NB4 (cell line): Measurements from ENCODE around the gene EPHA4.

Experiments
- MYC ChIP-seq: IDR thresholded peaks from 2 replicates; pipeline ENCODE4 v1.6.1; 2011; ENCODE audit warnings: low read depth, low read length
- POLR2A ChIP-seq: IDR thresholded peaks from 2 replicates; pipeline ENCODE4 v1.6.1; 2011; ENCODE audit warnings: mild to moderate bottlenecking; ENCODE audit not compliant: insufficient read length; ENCODE audit errors: extremely low read depth
- TF ChIP-seq, protein P1 (sequence below): IDR thresholded peaks from one replicate; pipeline ENCODE4 v1.5.1; 2012; ENCODE audit warnings: low read depth, low read length
- TF ChIP-seq, protein P2 (sequence below): IDR thresholded peaks from 2 replicates; pipeline ENCODE4 v1.6.1; 2011; ENCODE audit warnings: low read depth, low read length

DNA sequence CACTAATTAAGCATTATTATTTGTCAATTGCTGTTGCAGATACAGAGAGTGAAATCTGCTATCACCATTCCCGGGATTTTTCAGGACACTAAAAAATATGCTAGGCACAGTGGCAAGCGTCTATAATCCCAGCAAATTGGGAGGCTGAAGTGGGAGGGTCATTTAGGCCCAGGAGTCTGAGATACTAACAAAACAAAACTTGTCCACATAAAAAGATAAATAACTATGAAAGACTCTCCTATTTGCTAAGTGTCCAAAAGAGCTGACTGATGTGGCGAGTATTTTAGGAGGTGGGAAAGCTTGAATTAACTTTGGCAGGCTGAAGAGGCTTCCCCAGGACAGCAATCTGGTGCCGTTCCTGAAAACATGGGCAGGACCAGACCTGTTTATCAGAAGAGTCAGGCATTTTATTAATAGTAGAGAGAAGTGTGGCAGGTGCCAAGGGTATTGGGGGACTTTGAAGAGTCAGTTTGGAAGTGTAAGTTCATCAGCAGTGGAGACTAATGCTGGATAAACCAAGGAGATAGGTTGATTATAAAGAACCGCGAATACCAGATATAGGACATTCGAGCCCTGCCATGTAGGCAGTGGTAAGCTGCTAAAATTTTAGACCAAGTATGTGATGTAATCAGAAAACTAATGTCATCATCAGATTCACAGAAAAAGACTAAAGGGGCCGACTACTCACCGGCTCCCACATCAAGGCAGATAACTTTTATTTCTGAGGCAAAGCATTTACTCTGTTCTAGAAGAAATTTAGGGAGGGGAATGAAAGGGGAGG is 201.8 kb downstream of the EPHA4 start:
- TF ChIP-seq POLR2A (no peak), MYC (no peak)
- TF ChIP-seq, protein P1, sequence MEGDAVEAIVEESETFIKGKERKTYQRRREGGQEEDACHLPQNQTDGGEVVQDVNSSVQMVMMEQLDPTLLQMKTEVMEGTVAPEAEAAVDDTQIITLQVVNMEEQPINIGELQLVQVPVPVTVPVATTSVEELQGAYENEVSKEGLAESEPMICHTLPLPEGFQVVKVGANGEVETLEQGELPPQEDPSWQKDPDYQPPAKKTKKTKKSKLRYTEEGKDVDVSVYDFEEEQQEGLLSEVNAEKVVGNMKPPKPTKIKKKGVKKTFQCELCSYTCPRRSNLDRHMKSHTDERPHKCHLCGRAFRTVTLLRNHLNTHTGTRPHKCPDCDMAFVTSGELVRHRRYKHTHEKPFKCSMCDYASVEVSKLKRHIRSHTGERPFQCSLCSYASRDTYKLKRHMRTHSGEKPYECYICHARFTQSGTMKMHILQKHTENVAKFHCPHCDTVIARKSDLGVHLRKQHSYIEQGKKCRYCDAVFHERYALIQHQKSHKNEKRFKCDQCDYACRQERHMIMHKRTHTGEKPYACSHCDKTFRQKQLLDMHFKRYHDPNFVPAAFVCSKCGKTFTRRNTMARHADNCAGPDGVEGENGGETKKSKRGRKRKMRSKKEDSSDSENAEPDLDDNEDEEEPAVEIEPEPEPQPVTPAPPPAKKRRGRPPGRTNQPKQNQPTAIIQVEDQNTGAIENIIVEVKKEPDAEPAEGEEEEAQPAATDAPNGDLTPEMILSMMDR = no peak
- TF ChIP-seq, protein P2, sequence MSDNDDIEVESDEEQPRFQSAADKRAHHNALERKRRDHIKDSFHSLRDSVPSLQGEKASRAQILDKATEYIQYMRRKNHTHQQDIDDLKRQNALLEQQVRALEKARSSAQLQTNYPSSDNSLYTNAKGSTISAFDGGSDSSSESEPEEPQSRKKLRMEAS = no peak
